ENCODE measurements around the gene SHISA5. TPM values are rescaled to one million over a fixed set of nuclear protein-coding genes. Genes with fewer than 3 reads are reported as not detected.
A peak's percentile ranks its signal among the peaks of the same experiment; 100 is the strongest.
"Not testable (repeated sequence)": the region's sequence is repeated elsewhere in the genome, so short reads cannot be mapped to it uniquely, and the experiment has no call there.

Gene SHISA5
- polyA plus RNA-seq, 4 donors: 101 to 132 (median 107) TPM

DNA sequence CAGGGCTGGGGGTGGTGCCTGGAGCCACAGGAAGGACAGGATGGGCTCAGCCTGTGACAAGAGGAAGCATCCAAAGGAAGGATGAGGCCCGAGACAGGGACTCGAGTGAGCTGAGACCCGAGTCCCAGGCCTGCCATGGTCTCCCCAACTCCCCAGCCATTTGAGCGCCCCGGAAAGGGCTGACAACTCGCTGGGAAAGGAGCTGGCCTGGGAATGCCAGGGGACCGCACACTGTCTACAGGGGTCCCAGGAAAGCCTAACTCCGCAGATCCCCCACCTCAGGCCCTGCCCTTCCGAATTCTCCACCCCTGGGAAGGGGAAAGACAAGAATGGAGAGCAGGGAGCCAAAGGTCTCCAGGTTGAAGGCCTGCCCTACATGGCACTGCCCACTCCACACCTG is 21.0 kb upstream of the SHISA5 start:
- no peak for DNase-seq (ENCODE audit: low read depth in 4 of 4, low spot score in 2 of 4)

DNA sequence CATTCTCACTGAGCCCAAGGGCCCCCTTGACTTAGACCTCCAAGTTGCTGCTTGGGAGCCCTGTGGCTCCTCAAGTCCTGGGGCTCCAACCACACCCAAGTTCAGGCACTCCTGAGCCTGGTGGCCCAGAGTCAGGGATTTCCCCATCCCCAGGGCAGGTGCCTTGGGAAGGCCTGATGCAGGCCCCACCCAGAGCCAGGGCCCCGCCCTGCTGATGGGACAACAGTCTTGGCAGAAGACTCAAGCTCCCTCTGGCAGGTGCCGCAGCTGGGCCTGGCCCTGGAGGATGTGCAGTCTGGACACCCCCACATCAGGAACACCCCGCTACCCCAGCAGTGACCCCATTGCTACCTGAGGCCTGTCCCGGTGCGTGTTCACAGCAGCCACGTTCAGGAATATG is 17.7 kb upstream of the SHISA5 start:
- no peak for DNase-seq (ENCODE audit: low read depth in 4 of 4, low spot score in 2 of 4)

GRCh38 chr3:48519277-48519643 is 15.3 kb upstream of the SHISA5 start:
- no peak for DNase-seq (ENCODE audit: low read depth in 4 of 4, low spot score in 2 of 4)

DNA sequence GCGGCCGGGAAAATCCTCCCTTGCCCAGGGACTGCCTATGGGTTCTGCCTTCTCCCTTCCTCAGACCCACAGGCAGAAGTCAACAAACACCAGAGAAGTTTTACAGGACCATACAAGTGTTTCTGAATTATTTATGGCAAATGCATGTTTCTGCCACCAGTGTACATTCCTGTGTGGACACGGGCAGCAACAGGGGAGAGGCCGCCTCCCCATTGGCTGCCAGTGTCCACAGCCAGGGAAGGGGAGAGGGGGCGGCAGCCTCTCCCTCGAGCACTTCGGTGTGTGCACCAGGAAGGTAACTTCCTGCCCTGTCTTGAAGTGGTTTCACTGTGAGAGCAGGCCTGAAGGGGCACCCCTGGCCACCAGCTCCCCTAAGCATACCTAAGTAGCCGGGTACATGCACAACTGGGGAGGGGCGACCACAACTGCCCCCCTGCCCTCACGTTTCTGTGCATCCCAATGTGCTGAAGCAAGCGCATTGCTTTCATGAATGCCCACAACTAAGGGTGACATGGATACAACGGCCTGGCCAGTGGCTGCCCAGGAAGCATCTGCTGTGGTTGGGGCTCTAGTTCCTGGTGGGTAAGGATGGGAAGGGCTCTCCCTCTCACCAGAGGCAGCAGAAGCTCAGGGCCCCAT is 14.8 kb upstream of the SHISA5 start:
- no peak for DNase-seq (ENCODE audit: low read depth in 4 of 4, low spot score in 2 of 4)

DNA sequence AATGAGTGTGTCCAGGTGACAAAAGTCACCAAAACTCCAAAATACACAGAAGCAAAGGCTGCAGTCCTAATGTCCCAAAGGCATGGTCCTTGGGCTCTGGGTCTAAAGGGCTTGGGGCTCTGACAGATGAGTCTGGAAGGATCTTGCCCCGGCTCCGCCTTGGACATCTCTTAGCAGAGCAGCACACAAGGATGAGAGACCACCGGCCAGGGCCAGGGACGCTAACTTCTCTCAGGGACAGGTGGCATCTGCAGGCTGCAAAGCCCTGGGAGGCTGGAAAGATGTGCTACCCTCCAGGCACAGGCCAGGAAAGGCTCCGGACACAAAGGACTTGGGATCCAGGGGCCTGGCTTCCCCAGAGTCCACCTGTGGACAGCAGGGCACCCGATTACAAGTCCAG is 14.1 kb upstream of the SHISA5 start:
- no peak for DNase-seq (ENCODE audit: low read depth in 4 of 4, low spot score in 2 of 4)

DNA sequence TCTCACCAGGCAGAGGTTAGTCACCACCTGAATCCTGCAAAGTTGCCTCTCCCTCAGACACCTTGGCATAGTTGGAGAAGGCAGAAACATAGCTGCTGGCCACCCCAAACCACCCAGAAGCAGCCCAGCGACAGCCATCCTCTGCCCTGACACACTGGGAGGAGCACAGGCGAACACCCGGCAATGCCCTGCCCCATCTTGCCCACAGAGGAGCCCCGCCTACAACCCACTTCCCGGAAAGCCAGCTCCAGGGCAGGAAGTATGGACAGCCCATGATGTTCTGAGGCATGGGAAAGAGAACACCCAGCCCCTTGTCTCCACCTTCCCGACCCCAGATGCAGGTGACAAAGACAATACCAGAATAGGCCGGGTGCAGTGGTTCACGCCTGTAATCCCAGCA is 12.6 kb upstream of the SHISA5 start:
- no peak for DNase-seq (ENCODE audit: low read depth in 4 of 4, low spot score in 2 of 4)

- DNase-seq (ENCODE audit: low read depth in 4 of 4, low spot score in 2 of 4): no peak
Measured at GRCh38 chr3:48514431-48515227, 10.7 kb upstream of the SHISA5 start.

DNA sequence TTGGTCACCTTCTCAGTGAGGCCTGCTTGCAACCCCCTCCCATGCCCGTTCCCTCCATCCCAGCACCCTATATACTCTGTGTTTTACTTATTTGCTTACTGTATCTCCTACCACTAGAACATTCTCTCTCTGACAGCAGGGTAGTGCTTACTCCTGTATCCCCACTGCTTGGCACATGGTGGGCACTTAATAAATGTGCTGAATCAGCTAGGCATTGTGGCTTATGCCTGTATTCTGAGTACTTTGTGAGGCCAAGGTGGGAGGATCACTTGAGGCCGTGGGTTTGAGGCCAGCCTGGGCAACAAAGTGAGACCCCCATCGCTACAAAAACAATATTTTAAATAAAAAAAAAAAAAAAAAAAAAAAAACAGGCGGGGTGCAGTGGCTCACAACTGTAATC is 7.6 kb upstream of the SHISA5 start:
- no peak for DNase-seq (ENCODE audit: low read depth in 4 of 4, low spot score in 2 of 4)

GRCh38 chr3:48507256-48508061 is 3.5 kb upstream of the SHISA5 start:
- DNase-seq (ENCODE audit: low read depth in 4 of 4, low spot score in 2 of 4): peak in 1 of 4 donors; percentile 20

DNA sequence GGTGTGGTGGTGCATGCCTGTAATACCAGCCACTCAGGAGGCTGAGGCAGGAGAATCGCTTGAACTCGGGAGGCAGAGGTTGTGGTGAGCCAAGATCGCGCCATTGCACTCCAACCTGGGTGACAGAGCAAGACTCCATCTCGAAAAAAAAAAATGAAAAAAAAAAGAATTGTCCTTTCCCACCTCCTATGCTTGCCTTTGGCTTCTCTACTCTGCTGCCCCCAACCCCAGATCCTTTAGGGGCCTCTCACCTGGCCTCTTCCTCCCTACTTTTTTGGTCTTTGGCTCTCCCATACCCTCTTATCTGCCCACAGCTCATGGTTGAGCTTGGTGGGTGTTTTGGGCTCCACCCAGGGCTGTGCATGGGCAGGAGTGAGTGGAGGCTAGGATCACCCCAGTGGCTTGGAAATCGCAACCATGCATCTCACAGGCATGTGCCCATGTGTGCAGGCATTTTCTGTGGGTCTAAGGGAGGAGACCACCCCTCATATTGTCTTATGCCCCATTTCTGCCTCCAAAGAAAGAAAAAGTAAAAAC is 2.1 kb upstream of the SHISA5 start:
- no peak for DNase-seq (ENCODE audit: low read depth in 4 of 4, low spot score in 2 of 4)

DNA sequence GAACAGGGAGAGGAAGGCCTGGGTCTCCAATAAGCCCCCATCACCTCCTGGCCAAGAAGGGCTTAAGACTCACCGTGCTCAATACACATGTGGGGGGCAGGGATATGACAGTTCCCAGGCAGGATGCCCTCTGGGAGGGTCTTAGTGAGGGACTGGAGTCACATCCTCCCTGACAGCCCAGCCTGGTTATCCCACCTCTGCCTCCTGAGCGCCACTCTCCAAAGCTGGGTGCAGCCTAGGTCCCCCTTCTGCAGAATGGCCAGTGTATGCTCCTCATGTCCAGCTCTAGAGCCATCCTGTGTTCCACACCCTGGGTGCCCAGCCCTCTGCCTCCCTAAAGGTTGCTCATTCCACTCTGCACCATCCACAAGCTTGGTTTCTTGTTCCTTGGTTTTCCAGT is 1.2 kb upstream of the SHISA5 start:
- no peak for DNase-seq (ENCODE audit: low read depth in 4 of 4, low spot score in 2 of 4)

- DNase-seq (ENCODE audit: low read depth in 4 of 4, low spot score in 2 of 4): peak in 1 of 4 donors; percentile 3
Measured at GRCh38 chr3:48503401-48504050, 448 bp downstream of the SHISA5 start.

DNA sequence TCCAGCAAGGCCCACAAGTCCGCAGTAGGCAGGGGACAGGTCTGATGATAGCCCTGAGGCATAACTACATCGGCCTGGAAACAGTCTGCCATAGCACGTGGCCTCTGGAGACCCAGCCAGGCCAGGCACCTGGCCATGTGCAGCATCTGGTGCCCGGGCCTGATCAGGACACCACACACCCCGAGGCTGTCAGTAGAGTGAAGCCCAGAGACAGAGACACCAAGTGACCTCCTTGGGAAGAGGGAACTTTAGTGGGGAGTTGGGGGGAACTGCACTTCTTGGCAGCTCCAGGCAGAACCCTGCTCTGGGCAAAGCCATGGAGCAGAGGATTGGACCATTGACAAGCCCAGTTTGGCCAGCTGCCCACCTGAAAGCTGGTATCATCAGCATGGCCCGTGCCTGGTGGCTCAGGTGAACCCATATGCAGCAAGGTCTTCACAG is 1.2 kb downstream of the SHISA5 start:
- no peak for DNase-seq (ENCODE audit: low read depth in 4 of 4, low spot score in 2 of 4)

- no peak for DNase-seq (ENCODE audit: low read depth in 4 of 4, low spot score in 2 of 4)
Measured at GRCh38 chr3:48502121-48502520, 1.9 kb downstream of the SHISA5 start.

DNA sequence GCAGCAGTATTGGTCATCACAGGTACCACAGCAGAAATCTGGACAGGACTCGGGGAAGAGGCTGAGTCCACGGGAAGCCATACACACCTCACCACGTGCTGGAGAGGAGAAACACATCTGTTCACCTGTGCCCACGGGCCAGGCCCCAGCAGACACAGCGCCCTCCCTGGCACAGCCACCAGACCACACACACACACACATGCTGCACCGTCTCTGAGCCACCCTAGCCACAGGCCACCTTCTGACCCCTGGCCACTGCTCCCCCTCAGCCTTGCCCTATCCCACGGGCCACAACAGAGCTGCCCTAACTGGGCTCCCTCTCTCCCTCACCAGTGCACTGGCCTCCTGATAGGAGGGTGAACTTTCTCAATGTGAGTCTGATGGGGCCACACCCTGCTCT is 2.8 kb downstream of the SHISA5 start:
- no peak for DNase-seq (ENCODE audit: low read depth in 4 of 4, low spot score in 2 of 4)

DNA sequence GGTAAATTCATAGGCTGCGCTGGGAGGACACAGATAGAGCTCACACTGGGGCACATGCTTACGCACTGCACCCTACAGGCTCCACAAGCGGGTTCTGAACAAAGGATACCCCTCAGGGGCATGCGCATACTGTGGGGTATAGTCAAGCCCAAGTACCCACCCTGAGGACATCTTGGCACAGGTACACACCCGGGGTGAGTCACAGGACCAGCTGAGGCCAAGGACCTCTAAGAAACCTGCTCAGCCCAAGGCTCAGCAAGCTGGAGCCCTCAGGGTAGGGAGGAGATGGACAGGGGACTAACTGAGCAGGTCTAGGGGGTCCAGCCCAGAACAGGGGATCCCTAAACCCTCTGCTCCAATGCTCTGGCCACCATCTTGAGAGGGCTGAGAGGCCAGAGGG is 3.3 kb downstream of the SHISA5 start:
- DNase-seq (ENCODE audit: low read depth in 4 of 4, low spot score in 2 of 4): no peak

- no peak for DNase-seq (ENCODE audit: low read depth in 4 of 4, low spot score in 2 of 4)
Measured at GRCh38 chr3:48493203-48493501, 10.8 kb downstream of the SHISA5 start.

DNA sequence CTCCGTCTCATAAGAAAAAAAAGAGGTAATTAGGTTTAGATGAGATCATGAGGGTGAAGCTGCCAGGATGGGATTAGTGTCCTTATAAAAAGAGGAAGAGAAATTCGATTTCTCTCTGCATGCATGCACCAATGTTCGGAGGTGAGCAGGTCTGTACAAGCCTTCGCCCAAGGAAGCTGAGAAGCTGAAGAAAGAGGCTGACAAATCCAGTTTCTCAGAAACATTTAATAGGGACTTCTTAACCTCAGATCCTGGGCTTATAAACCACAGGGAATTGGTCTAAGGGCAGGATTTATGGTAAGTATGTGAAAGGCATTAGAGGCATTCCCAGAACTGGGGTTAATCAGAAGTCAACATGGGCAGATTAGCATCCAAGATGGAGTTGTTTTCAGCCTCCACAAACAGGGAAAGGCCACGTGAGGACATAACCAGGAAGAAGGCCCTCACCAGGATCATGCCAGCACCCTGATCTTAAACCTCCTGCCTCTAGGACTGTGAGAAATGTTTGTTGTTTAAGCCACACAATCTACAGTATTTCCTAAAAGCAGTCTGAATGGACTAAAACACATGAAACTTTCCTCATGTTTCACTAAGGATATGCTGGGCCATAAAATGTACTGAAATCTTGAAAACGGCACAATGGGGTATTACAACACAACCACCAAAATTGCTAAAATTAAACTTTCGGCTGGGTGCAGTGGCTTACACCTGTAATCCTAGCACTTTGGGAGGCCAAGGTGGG is 11.3 kb downstream of the SHISA5 start:
- DNase-seq (ENCODE audit: low read depth in 4 of 4, low spot score in 2 of 4): no peak

- DNase-seq (ENCODE audit: low read depth in 4 of 4, low spot score in 2 of 4): no peak
Measured at GRCh38 chr3:48486952-48487351, 17.0 kb downstream of the SHISA5 start.

DNA sequence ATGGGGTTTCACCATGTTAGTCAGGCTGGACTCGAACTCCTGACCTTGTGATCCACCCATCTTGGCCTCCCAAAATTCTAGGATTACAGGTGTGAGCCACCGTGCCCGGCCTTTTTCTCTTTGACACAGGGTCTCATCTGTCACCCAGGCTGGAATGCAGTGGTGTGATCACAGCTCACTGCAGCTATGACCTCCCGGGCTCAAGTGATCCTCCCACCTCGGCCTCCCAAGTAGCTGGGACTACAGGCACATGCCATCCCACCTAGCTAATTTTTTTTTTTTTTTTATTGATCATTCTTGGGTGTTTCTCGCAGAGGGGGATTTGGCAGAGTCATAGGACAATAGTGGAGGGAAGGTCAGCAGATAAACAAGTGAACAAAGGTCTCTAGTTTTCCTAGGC is 21.2 kb downstream of the SHISA5 start:
- not testable (repeated sequence) for DNase-seq (ENCODE audit: low read depth in 4 of 4, low spot score in 2 of 4)

Data from left renal cortex interstitium (tissue), 4 donors.